Measurements from ENCODE around the gene RIGI. TPM values are rescaled to one million over a fixed set of nuclear protein-coding genes. Genes with fewer than 3 reads are reported as not detected.
"Not testable (repeated sequence)": the region's sequence is repeated elsewhere in the genome, so short reads cannot be mapped to it uniquely, and the experiment has no call there.

Gene RIGI
- total and polyA plus RNA-seq, 2 experiments from 2014 or later, result 2.6 to 3.4 TPM

- peaks cover 4% of the 10 kb centered on the region for H3K4me1 ChIP-seq (ENCODE audit: low read depth)
- DNase-seq (ENCODE audit: low read depth in 1 of 2, low spot score in 1 of 2), result peak in 1 of 2 donors; percentile 28
- H3K27ac ChIP-seq, result no peak overlapping the region
These were observed 896 bp downstream of the RIGI start for GRCh38 chr9:32524892-32525708.

GRCh38 chr9:32524558-32524891, 1.5 kb downstream of the RIGI start:
- DNase-seq (ENCODE audit: low read depth in 1 of 2, low spot score in 1 of 2); H3K27ac ChIP-seq; H3K4me1 ChIP-seq (ENCODE audit: low read depth); H3K9me3 ChIP-seq (ENCODE audit: low read depth); H3K36me3 ChIP-seq; H3K4me3 ChIP-seq; H3K27me3 ChIP-seq: not testable (repeated sequence)

More at GRCh38 chr9:32524892-32525708, 896 bp downstream of the RIGI start:
- H3K9me3 ChIP-seq (ENCODE audit: low read depth), result no peaks in the 10 kb centered on the region
- no peaks in the 10 kb centered on the region for H3K27me3 ChIP-seq
- TF ChIP-seq CTCF (IDR thresholded peaks at IDR 0.05; ENCODE audit: low read depth, low read length), result no peak
- peak overlapping the region; percentile 79 for H3K4me3 ChIP-seq
- no peaks in the 10 kb centered on the region for H3K36me3 ChIP-seq

GRCh38 chr9:32523910-32524309, 2.1 kb downstream of the RIGI start:
- Histone ChIP-seq H3K27ac (no peak overlapping the region), H3K27me3 (no peaks in the 10 kb centered on the region), H3K4me1 (ENCODE audit: low read depth) (peaks cover 4% of the 10 kb centered on the region), H3K36me3 (no peaks in the 10 kb centered on the region), H3K4me3 (no peak overlapping the region), H3K9me3 (ENCODE audit: low read depth) (no peaks in the 10 kb centered on the region)
- TF ChIP-seq CTCF (IDR thresholded peaks at IDR 0.05; ENCODE audit: low read depth, low read length), result no peak
- DNase-seq (ENCODE audit: low read depth in 1 of 2, low spot score in 1 of 2), result no peak

- Histone ChIP-seq H3K36me3 (no peaks in the 10 kb centered on the region), H3K27me3 (no peaks in the 10 kb centered on the region), H3K27ac (no peak overlapping the region), H3K4me1 (ENCODE audit: low read depth) (no peaks in the 10 kb centered on the region), H3K4me3 (no peak overlapping the region), H3K9me3 (ENCODE audit: low read depth) (no peaks in the 10 kb centered on the region)
- DNase-seq (ENCODE audit: low read depth in 1 of 2, low spot score in 1 of 2), result no peak
- TF ChIP-seq CTCF (IDR thresholded peaks at IDR 0.05; ENCODE audit: low read depth, low read length), result no peak
These were observed 7.7 kb downstream of the RIGI start for GRCh38 chr9:32518276-32518675.

- Histone ChIP-seq H3K9me3 (ENCODE audit: low read depth) (no peaks in the 10 kb centered on the region), H3K4me3 (no peak overlapping the region), H3K4me1 (ENCODE audit: low read depth) (no peaks in the 10 kb centered on the region), H3K36me3 (no peaks in the 10 kb centered on the region), H3K27ac (no peak overlapping the region), H3K27me3 (no peaks in the 10 kb centered on the region)
- no peak for DNase-seq (ENCODE audit: low read depth in 1 of 2, low spot score in 1 of 2)
- no peak for TF ChIP-seq CTCF (IDR thresholded peaks at IDR 0.05; ENCODE audit: low read depth, low read length)
These were observed 9.8 kb downstream of the RIGI start for GRCh38 chr9:32516241-32516640.

- TF ChIP-seq CTCF (IDR thresholded peaks at IDR 0.05; ENCODE audit: low read depth, low read length), result no peak
- H3K9me3 ChIP-seq (ENCODE audit: low read depth), result no peaks in the 10 kb centered on the region
- no peak overlapping the region for H3K4me3 ChIP-seq
- no peak for DNase-seq (ENCODE audit: low read depth in 1 of 2, low spot score in 1 of 2)
- no peaks in the 10 kb centered on the region for H3K27me3 ChIP-seq
- H3K27ac ChIP-seq, result no peak overlapping the region
- H3K4me1 ChIP-seq (ENCODE audit: low read depth), result no peaks in the 10 kb centered on the region
- H3K36me3 ChIP-seq, result no peaks in the 10 kb centered on the region
These were observed 17.3 kb downstream of the RIGI start for GRCh38 chr9:32508728-32509127.

All from cardiac muscle cell (in vitro differentiated cells and primary cell).